Parathyroid adenoma (tissue), 2 donors: ENCODE results near the gene CPVL.

Source experiments
- H2AFZ ChIP-seq: fragments of 300-600 bp; sonication (generic); one replicate; pipeline ENCODE4 v1.7.0; 2017; ENCODE audit warnings: antibody characterized with exemption, mild to moderate bottlenecking
- H3K27ac ChIP-seq: fragments of 300-600 bp; sonication (generic); one replicate; pipeline ENCODE4 v1.7.0; 2017
- H3K27me3 ChIP-seq: fragments of 300-600 bp; sonication (generic); one replicate; pipeline ENCODE4 v1.7.0; 2017; ENCODE audit warnings: low read length; ENCODE audit not compliant: control insufficient read depth, insufficient read depth
- H3K36me3 ChIP-seq: fragments of 300-600 bp; sonication (generic); one replicate; pipeline ENCODE4 v1.7.0; 2017; ENCODE audit warnings: low read length; ENCODE audit not compliant: control insufficient read depth, insufficient read depth
- H3K4me1 ChIP-seq: fragments of 300-600 bp; sonication (generic); one replicate; pipeline ENCODE4 v1.7.0; 2017; ENCODE audit warnings: control low read depth
- H3K4me2 ChIP-seq: fragments of 300-600 bp; sonication (generic); one replicate; pipeline ENCODE4 v1.7.0; 2017; ENCODE audit warnings: low read length
- H3K4me3 ChIP-seq: fragments of 300-600 bp; sonication (generic); one replicate; pipeline ENCODE4 v1.7.0; 2017; ENCODE audit warnings: low read depth, low read length
- H3K79me2 ChIP-seq: fragments of 300-600 bp; sonication (generic); one replicate; pipeline ENCODE4 v1.7.0; 2017; ENCODE audit warnings: control low read depth
- H3K9ac ChIP-seq: fragments of 300-600 bp; sonication (generic); one replicate; pipeline ENCODE4 v1.7.0; 2017; ENCODE audit warnings: mild to moderate bottlenecking
- H3K9me3 ChIP-seq: fragments of 300-600 bp; sonication (generic); one replicate; pipeline ENCODE4 v1.7.0; 2017; ENCODE audit warnings: low read length; ENCODE audit not compliant: control insufficient read depth
- CTCF ChIP-seq: fragments of 300-600 bp; sonication (generic); IDR thresholded peaks from one replicate; pipeline ENCODE4 v1.7.0; 2017; ENCODE audit warnings: antibody characterized with exemption, mild to moderate bottlenecking
- donor health status: primary hyperparathyroidism.

Gene CPVL

GRCh38 chr7:28954471-28954870 is 191.9 kb downstream of the CPVL start:
- Histone ChIP-seq H3K27me3 (no peaks in the 10 kb centered on the region), H3K9me3 (no peaks in the 10 kb centered on the region), H3K79me2 (no peaks in the 10 kb centered on the region), H3K4me3 (no peak overlapping the region), H3K36me3 (no peaks in the 10 kb centered on the region), H3K4me1 (no peaks in the 10 kb centered on the region), H3K4me2 (no peak overlapping the region), H3K9ac (no peak overlapping the region), H2AFZ (no peak overlapping the region), H3K27ac (no peak overlapping the region)
- TF ChIP-seq CTCF = no peak

GRCh38 chr7:28953633-28954032 is 192.7 kb downstream of the CPVL start:
- Histone ChIP-seq H3K9ac (no peak overlapping the region), H3K4me2 (no peak overlapping the region), H3K27ac (no peak overlapping the region), H3K4me1 (no peaks in the 10 kb centered on the region), H3K36me3 (no peaks in the 10 kb centered on the region), H3K79me2 (no peaks in the 10 kb centered on the region), H3K4me3 (no peak overlapping the region), H2AFZ (no peak overlapping the region), H3K27me3 (no peaks in the 10 kb centered on the region), H3K9me3 (no peaks in the 10 kb centered on the region)
- TF ChIP-seq CTCF = no peak
